HepG2 (cell line): ENCODE data around the gene ISCU. TPM values are rescaled to one million over a fixed set of nuclear protein-coding genes. Genes with fewer than 3 reads are reported as not detected.

Source experiments
- ATAC-seq: fragments of 200-7000 bp; cut with Tn5 transposase; 3 replicates; pipeline ENCODE4 v1.9.1; 2020; ENCODE audit warnings: mild to moderate bottlenecking, moderate library complexity
- BruUV-seq: library from RNA; stranded (reverse); fragments of 400-500 nt; replicated peaks from 2 replicates; lab custom pipeline; 2021; lab: Mats Ljungman, UMichigan
- CTCF ChIA-PET: fragments of 300-600 bp; formaldehyde crosslinking; extraction: SDS; loops from one replicate; lab custom pipeline; 2021; ENCODE audit warnings: low total read pairs, inconsistent platforms, low intra/inter-chr PET ratio; lab: Yijun Ruan, JAX
- POLR2A ChIA-PET: fragments of 350-600 bp; sonication (Branson Sonifier 250); formaldehyde crosslinking; loops from one replicate; lab custom pipeline; 2020; ENCODE audit warnings: antibody characterized with exemption, inconsistent platforms; lab: Yijun Ruan, JAX
- DNase-seq: peaks from one replicate; pipeline ENCODE4 v3.0.0-alpha.2; 2015; ENCODE audit warnings: low spot score
- FAIRE-seq: peaks from 3 replicates; lab custom pipeline; 2011; peaks lifted over from hg19 to GRCh38; lab: Jason Lieb, UNC
- H2AFZ ChIP-seq: one replicate; pipeline ENCODE4 v1.6.1; 2011; ENCODE audit warnings: low read length, inconsistent platforms
- H3K27ac ChIP-seq: fragments of 300-600 bp; 3 replicates; pipeline ENCODE4 v1.8.0; 2011; ENCODE audit warnings: mixed run types, mild to moderate bottlenecking, mixed read lengths, low read length, inconsistent platforms; ENCODE audit not compliant: insufficient read depth; ENCODE audit errors: extremely low read length
- H3K27me3 ChIP-seq, 2 experiments: fragments of 200-600 bp in 1 of 2; 2 replicates in 1 of 2; 3 replicates in 1 of 2; pipeline versions ENCODE4 v1.6.0 to v1.8.0; 2011; ENCODE audit warnings: low read length in 2 of 2, mild to moderate bottlenecking in 2 of 2, moderate library complexity in 2 of 2, inconsistent platforms in 1 of 2; ENCODE audit not compliant: insufficient read depth in 2 of 2, control insufficient read depth in 1 of 2
- H3K36me3 ChIP-seq, 2 experiments: fragments of 200-600 bp in 1 of 2; replicated peaks in 1 of 2; 2 replicates in 1 of 2; 3 replicates in 1 of 2; pipeline versions ENCODE4 v1.5.1 to v1.8.0; 2011; ENCODE audit warnings: low read length in 2 of 2, inconsistent platforms in 1 of 2; ENCODE audit not compliant: insufficient read depth in 2 of 2, control insufficient read depth in 1 of 2
- H3K4me1 ChIP-seq: 2 replicates; pipeline ENCODE4 v1.5.1; 2012; ENCODE audit warnings: low read length, inconsistent platforms; ENCODE audit not compliant: insufficient read depth
- H3K4me2 ChIP-seq: 2 replicates; pipeline ENCODE4 v1.6.0; 2011; ENCODE audit warnings: low read depth, low read length, inconsistent platforms
- H3K4me3 ChIP-seq, 3 experiments: fragments of 200-600 bp in 1 of 3; sonication (generic), shearing (Covaris generic) in 1 of 3; replicated peaks in 1 of 3; 2 replicates each; pipeline ENCODE4 v1.5.1; 2011 to 2016; ENCODE audit warnings: low read length in 3 of 3, inconsistent platforms in 2 of 3, low read depth in 2 of 3, mild to moderate bottlenecking in 2 of 3, control low read depth in 1 of 3, mixed read lengths in 1 of 3; ENCODE audit not compliant: insufficient read depth in 1 of 3
- H3K79me2 ChIP-seq: one replicate; pipeline ENCODE4 v1.6.1; 2011; ENCODE audit warnings: low read length, inconsistent platforms; ENCODE audit not compliant: insufficient read depth
- H3K9ac ChIP-seq: 2 replicates; pipeline ENCODE4 v1.6.0; 2011; ENCODE audit warnings: mild to moderate bottlenecking, low read depth, low read length, inconsistent platforms; ENCODE audit not compliant: insufficient read depth
- H3K9me3 ChIP-seq: 2 replicates; pipeline ENCODE4 v1.5.1; 2012; ENCODE audit warnings: mild to moderate bottlenecking, low read length
- H4K20me1 ChIP-seq: 2 replicates; pipeline ENCODE4 v1.6.0; 2011; ENCODE audit warnings: inconsistent platforms, mild to moderate bottlenecking, low read length, moderate library complexity; ENCODE audit not compliant: insufficient read depth
- CENPT ChIP-seq: sonication (generic); formaldehyde crosslinking; IDR thresholded peaks from 2 replicates; pipeline ENCODE4 v1.8.0; 2022; ENCODE audit warnings: low read depth, mild to moderate bottlenecking, moderate library complexity, missing genetic modification reagents
- MXI1 ChIP-seq: IDR thresholded peaks from 3 replicates; pipeline ENCODE4 v1.6.1; 2012; ENCODE audit warnings: low read depth, low read length, inconsistent platforms, borderline replicate concordance
- NAIF1 ChIP-seq: sonication (generic); formaldehyde crosslinking; IDR thresholded peaks from 2 replicates; pipeline ENCODE4 v1.5.0; 2020; ENCODE audit warnings: mild to moderate bottlenecking, missing genetic modification reagents, borderline replicate concordance
- POLR2A ChIP-seq, 2 experiments: IDR thresholded peaks; 2 replicates each; pipeline ENCODE4 v1.6.1; 2011; ENCODE audit warnings: low read depth in 2 of 2, low read length in 2 of 2, mild to moderate bottlenecking in 1 of 2, moderate library complexity in 1 of 2; ENCODE audit not compliant: insufficient read depth in 1 of 2
- ZBED4 ChIP-seq: sonication (generic); formaldehyde crosslinking; IDR thresholded peaks from 2 replicates; pipeline ENCODE4 v1.4.0; 2020; ENCODE audit warnings: missing genetic modification reagents, borderline replicate concordance
- ZKSCAN1 ChIP-seq: fragments of 150-350 bp; IDR thresholded peaks from 2 replicates; pipeline ENCODE4 v1.6.1; 2014; ENCODE audit warnings: low read length
- ZNF276 ChIP-seq: sonication (generic); formaldehyde crosslinking; IDR thresholded peaks from 2 replicates; pipeline ENCODE4 v1.4.0; 2020; ENCODE audit warnings: mild to moderate bottlenecking, low read depth, missing genetic modification reagents
- ZNF510 ChIP-seq: sonication (generic); formaldehyde crosslinking; IDR thresholded peaks from 2 replicates; pipeline ENCODE4 v1.4.0; 2020; ENCODE audit warnings: low read depth, mild to moderate bottlenecking, missing genetic modification reagents
- ZNF530 ChIP-seq: sonication (generic); formaldehyde crosslinking; IDR thresholded peaks from 2 replicates; pipeline ENCODE4 v1.5.0; 2020; ENCODE audit warnings: low read depth, mild to moderate bottlenecking, missing genetic modification reagents
- ZNF556 ChIP-seq: sonication (generic); formaldehyde crosslinking; IDR thresholded peaks from 2 replicates; pipeline ENCODE4 v1.4.0; 2020; ENCODE audit warnings: mild to moderate bottlenecking, missing genetic modification reagents, borderline replicate concordance
- ZNF615 ChIP-seq: sonication (generic); formaldehyde crosslinking; IDR thresholded peaks from 2 replicates; pipeline ENCODE4 v1.5.0; 2020; ENCODE audit warnings: mild to moderate bottlenecking, missing genetic modification reagents, borderline replicate concordance
- ZNF761 ChIP-seq: sonication (generic); formaldehyde crosslinking; conservative IDR thresholded peaks from 2 replicates; pipeline ENCODE4 v1.4.0; 2020; ENCODE audit warnings: mild to moderate bottlenecking, missing genetic modification reagents
- ZNF782 ChIP-seq: sonication (generic); formaldehyde crosslinking; IDR thresholded peaks from 2 replicates; pipeline ENCODE4 v1.4.0; 2020; ENCODE audit warnings: missing genetic modification reagents, mild to moderate bottlenecking, borderline replicate concordance
- ZSCAN30 ChIP-seq: sonication (generic); formaldehyde crosslinking; IDR thresholded peaks from 2 replicates; pipeline ENCODE4 v1.5.0; 2020; ENCODE audit warnings: mild to moderate bottlenecking, missing genetic modification reagents
- WGBS: methylation state at CpG from one replicate; pipeline ENCODE4 v1.1.6; 2017; ENCODE audit warnings: low lambda C conversion rate; 5-methylcytosine and 5-hydroxymethylcytosine counted together
- in situ Hi-C: cut with HindIII; loops from 2 replicates; pipeline ENCODE4 v1.10.0; 2017; ENCODE audit warnings: low pct_unique_long_range_greater_than_20kb; ENCODE audit not compliant: extremely low pct_ligation_motif_present
- intact Hi-C: fragments of 100-400 bp; cut with micrococcal nuclease; formaldehyde crosslinking; loops from one replicate; pipeline ENCODE4 v1.10.0; 2022; ENCODE audit not compliant: unreplicated experiment
- polyA plus RNA-seq, 8 experiments: library from polyadenylated mRNA; depleted of rRNA in 3 of 8; stranded (reverse) in 7 of 8; unstranded in 1 of 8; fragments of >200 nt; fragmentation: Illumina TruSeq in 4 of 8; extraction: Trizol in 4 of 8; gene quantifications; 2 replicates each; pipeline versions ENCODE4 v1.2.1 to v1.2.3, GENCODE V29; 2011 to 2016; ENCODE audit warnings: low read depth in 4 of 8, missing spikeins in 1 of 8, mixed read lengths in 1 of 8; ENCODE audit not compliant: insufficient read depth in 1 of 8
- total RNA-seq, 5 experiments: library from RNA; depleted of rRNA; stranded (reverse); fragments of >200 nt; fragmentation: Illumina TruSeq; extraction: Trizol; gene quantifications; 2 replicates each; pipeline ENCODE4 v1.2.3, GENCODE V29; 2016; ENCODE audit warnings: low read depth in 1 of 5

ISCU gene
- total and polyA plus RNA-seq, 2 of the 13 experiments (the other 11 are each of a cell fraction or from before 2014, with no cell fraction given) = 94.4 to 107 TPM

GRCh38 chr12:108560752-108561719 is 1.4 kb upstream of the ISCU start, which contains the start of gene SART3 (continued):
- TF ChIP-seq ZBED4 (CRISPR knock-in tag) = no peak
- 0 out of 2 replicates have a peak, but pooled peaks have one; percentile 62 for TF ChIP-seq ZNF782 (CRISPR knock-in tag)

- Histone ChIP-seq H3K4me2 (peak overlapping the region; percentile 99), H3K27ac (peak overlapping the region; percentile 97), H2AFZ (peak overlapping the region; percentile 97), H3K4me1 (peaks cover 37% of the 10 kb centered on the region), H4K20me1 (peaks cover 11% of the 10 kb centered on the region), H3K27me3 (no peaks in the 10 kb centered on the region; a peak in 1 of 5 replicates), H3K79me2 (peaks cover 57% of the 10 kb centered on the region), H3K36me3 (peaks cover 14 to 39% of the 10 kb centered on the region in 2 experiments), H3K9ac (peak overlapping the region; percentile 98), H3K4me3 (peak overlapping the region; percentile 95 to 100 (median 99)), H3K9me3 (no peaks in the 10 kb centered on the region)
- DNase-seq = no peak
- TSS peak; percentile 41 for BruUV-seq
- ChIA-PET POLR2A (interaction anchor here (0.8 to 1.3 kb wide), 11 partner anchors 8 to 554 kb away, joined by 3 to 13 read pairs (median 3); partner anchors contain the start of genes ACACB and FICD), CTCF (interaction anchor here (3.9 kb wide), 1 partner anchor 56 kb away, joined by 45 read pairs; no protein-coding TSS in a partner anchor)
- under 1% methylated on average over 15 of the region's 20 CpGs for WGBS
- no peak for FAIRE-seq
- in situ Hi-C loops (loop anchor here (10.0 kb wide), 1 partner anchor 243 kb away; no protein-coding TSS in a partner anchor), intact Hi-C loops (loop anchor here (2.0 to 5.0 kb wide), 3 partner anchors 170 to 389 kb away; partner anchors contain the start of genes CORO1C and SSH1)
- no peak; the same call in 2 of the 3 replicates for ATAC-seq
- TF ChIP-seq ZNF530 (CRISPR knock-in tag) (no peak), ZSCAN30 (peak; percentile 59; the same call in 1 of the 2 replicates), ZNF556 (CRISPR knock-in tag) (no peak), ZNF276 (CRISPR knock-in tag) (no peak), NAIF1 (CRISPR knock-in tag) (peak; percentile 34; the same call in 1 of the 2 replicates), ZNF761 (CRISPR knock-in tag) (0 out of 2 replicates have a peak, but pooled peaks have one; percentile 33), POLR2A (IDR thresholded peaks at IDR 0.05; ENCODE audit: insufficient read depth in 1 of 2, low read depth in 2 of 2, low read length in 2 of 2) (peak in 1 of 2 experiments; percentile 85; a peak in 2 of 4 replicates), ZKSCAN1 (peak; percentile 87), CENPT (0 out of 2 replicates have a peak, but pooled peaks have one; percentile 15), MXI1 (no peak), ZNF510 (CRISPR knock-in tag) (no peak), ZNF615 (CRISPR knock-in tag) (0 out of 2 replicates have a peak, but pooled peaks have one; percentile 39)
Observed at GRCh38 chr12:108561852-108562347, 496 bp upstream of the ISCU start.
